HepG2 (cell line): Measurements from ENCODE around the gene CAPN13. TPM values are rescaled to one million over a fixed set of nuclear protein-coding genes. Genes with fewer than 3 reads are reported as not detected.

Experiments used
- CBX2 ChIP-seq, 2 experiments: fragments of 200-600 bp in 1 of 2; sonication (generic); formaldehyde crosslinking in 1 of 2; IDR thresholded peaks; 2 replicates each; pipeline versions ENCODE4 v1.7.0 to v1.8.1; 2018 to 2022; ENCODE audit warnings: low read depth in 2 of 2, low read length in 1 of 2, mild to moderate bottlenecking in 1 of 2, missing genetic modification reagents in 1 of 2
- DRAP1 ChIP-seq: IDR thresholded peaks from 2 replicates; pipeline ENCODE4 v1.6.1; 2016; ENCODE audit warnings: missing genetic modification reagents, missing compliant biosample characterization
- EZH2 ChIP-seq: conservative IDR thresholded peaks from 2 replicates; pipeline ENCODE4 v1.6.1; 2012; ENCODE audit warnings: mild to moderate bottlenecking, low read depth, low read length, moderate library complexity
- FOSL1 ChIP-seq: sonication (generic); formaldehyde crosslinking; IDR thresholded peaks from 2 replicates; pipeline ENCODE4 v1.9.0; 2021; ENCODE audit warnings: missing genetic modification reagents, borderline replicate concordance
- FOSL2 ChIP-seq: sonication (generic); formaldehyde crosslinking; IDR thresholded peaks from 2 replicates; pipeline ENCODE4 v1.4.0; 2020; ENCODE audit warnings: missing genetic modification reagents
- FOXP1 ChIP-seq, 2 experiments: fragments of 450-650 bp in 1 of 2; IDR thresholded peaks; 2 replicates each; pipeline ENCODE4 v1.6.1; 2017 to 2018; ENCODE audit warnings: antibody characterized with exemption in 1 of 2
- HOXA9 ChIP-seq: sonication (generic); formaldehyde crosslinking; IDR thresholded peaks from 2 replicates; pipeline ENCODE4 v1.8.1; 2022; ENCODE audit warnings: missing genetic modification reagents, mild to moderate bottlenecking, moderate library complexity, borderline replicate concordance
- IRF2 ChIP-seq: IDR thresholded peaks from 2 replicates; pipeline ENCODE4 v1.6.1; 2018; ENCODE audit warnings: missing genetic modification reagents, missing compliant biosample characterization
- KDM3A ChIP-seq: IDR thresholded peaks from 2 replicates; pipeline ENCODE4 v1.6.1; 2018; ENCODE audit warnings: low read depth, missing compliant biosample characterization
- MXD3 ChIP-seq: IDR thresholded peaks from 2 replicates; pipeline ENCODE4 v1.6.1; 2016; ENCODE audit warnings: mild to moderate bottlenecking, missing biosample characterization, missing genetic modification reagents
- SMAD3 ChIP-seq: sonication (generic); formaldehyde crosslinking; IDR thresholded peaks from 2 replicates; pipeline ENCODE4 v1.4.0; 2020; ENCODE audit warnings: missing genetic modification reagents
- SOX13 ChIP-seq, 3 experiments: fragments of 450-650 bp in 1 of 3; sonication (generic) in 1 of 3; formaldehyde crosslinking in 1 of 3; IDR thresholded peaks in 2 of 3; conservative IDR thresholded peaks in 1 of 3; 2 replicates each; pipeline versions ENCODE4 v1.5.0 to v1.6.1; 2016 to 2020; ENCODE audit warnings: antibody characterized with exemption in 1 of 3, mild to moderate bottlenecking in 1 of 3, missing compliant biosample characterization in 1 of 3, missing genetic modification reagents in 1 of 3, moderate library complexity in 1 of 3
- TGIF2 ChIP-seq: IDR thresholded peaks from 2 replicates; pipeline ENCODE4 v1.6.1; 2016; ENCODE audit warnings: control low read depth, missing compliant biosample characterization
- ZEB1 ChIP-seq: IDR thresholded peaks from 2 replicates; pipeline ENCODE4 v1.6.1; 2012; ENCODE audit warnings: mild to moderate bottlenecking, low read depth, inconsistent platforms; ENCODE audit not compliant: insufficient replicate concordance
- ZNF256 ChIP-seq: sonication (generic); formaldehyde crosslinking; conservative IDR thresholded peaks from 2 replicates; pipeline ENCODE4 v1.4.0; 2020; ENCODE audit warnings: missing genetic modification reagents
- ZNF317 ChIP-seq: sonication (generic); formaldehyde crosslinking; IDR thresholded peaks from 2 replicates; pipeline ENCODE4 v1.5.0; 2020; ENCODE audit warnings: mild to moderate bottlenecking, missing genetic modification reagents
- ZNF432 ChIP-seq: sonication (generic); formaldehyde crosslinking; IDR thresholded peaks from 2 replicates; pipeline ENCODE4 v1.5.0; 2020; ENCODE audit warnings: missing genetic modification reagents, mild to moderate bottlenecking, borderline replicate concordance
- ZNF556 ChIP-seq: sonication (generic); formaldehyde crosslinking; IDR thresholded peaks from 2 replicates; pipeline ENCODE4 v1.4.0; 2020; ENCODE audit warnings: mild to moderate bottlenecking, missing genetic modification reagents, borderline replicate concordance
- ZNF792 ChIP-seq: IDR thresholded peaks from 2 replicates; pipeline ENCODE4 v1.6.1; 2016
- ZSCAN9 ChIP-seq: IDR thresholded peaks from 2 replicates; pipeline ENCODE4 v1.6.1; 2016; ENCODE audit warnings: borderline replicate concordance
- polyA plus RNA-seq, 8 experiments: library from polyadenylated mRNA; depleted of rRNA in 3 of 8; stranded (reverse) in 7 of 8; unstranded in 1 of 8; fragments of >200 nt; fragmentation: Illumina TruSeq in 4 of 8; extraction: Trizol in 4 of 8; gene quantifications; 2 replicates each; pipeline versions ENCODE4 v1.2.1 to v1.2.3, GENCODE V29; 2011 to 2016; ENCODE audit warnings: low read depth in 4 of 8, missing spikeins in 1 of 8, mixed read lengths in 1 of 8; ENCODE audit not compliant: insufficient read depth in 1 of 8
- total RNA-seq, 5 experiments: library from RNA; depleted of rRNA; stranded (reverse); fragments of >200 nt; fragmentation: Illumina TruSeq; extraction: Trizol; gene quantifications; 2 replicates each; pipeline ENCODE4 v1.2.3, GENCODE V29; 2016; ENCODE audit warnings: low read depth in 1 of 5
- TF ChIP-seq, protein P1 (sequence below): sonication (generic); IDR thresholded peaks from 2 replicates; pipeline ENCODE4 v1.6.1; 2016; ENCODE audit warnings: low read depth, borderline replicate concordance
- TF ChIP-seq, protein P2 (sequence below), 2 experiments: fragments of 450-650 bp in 1 of 2; sonication (generic) in 1 of 2; formaldehyde crosslinking; IDR thresholded peaks; 2 replicates each; pipeline versions ENCODE4 v1.5.0 to v1.8.0; 2020 to 2022; ENCODE audit warnings: mild to moderate bottlenecking in 1 of 2, missing genetic modification reagents in 1 of 2
- TF ChIP-seq, protein P3 (sequence below): sonication (generic); formaldehyde crosslinking; IDR thresholded peaks from 2 replicates; pipeline ENCODE4 v1.5.0; 2020; ENCODE audit warnings: mild to moderate bottlenecking, missing genetic modification reagents, moderate library complexity
- TF ChIP-seq, protein P4 (sequence below): sonication (generic); formaldehyde crosslinking; IDR thresholded peaks from 2 replicates; pipeline ENCODE4 v1.5.1; 2020; ENCODE audit warnings: missing genetic modification reagents, mild to moderate bottlenecking, borderline replicate concordance

CAPN13 gene
- total and polyA plus RNA-seq, 2 of the 13 experiments (the other 11 are each of a cell fraction or from before 2014, with no cell fraction given), result not detected

DNA sequence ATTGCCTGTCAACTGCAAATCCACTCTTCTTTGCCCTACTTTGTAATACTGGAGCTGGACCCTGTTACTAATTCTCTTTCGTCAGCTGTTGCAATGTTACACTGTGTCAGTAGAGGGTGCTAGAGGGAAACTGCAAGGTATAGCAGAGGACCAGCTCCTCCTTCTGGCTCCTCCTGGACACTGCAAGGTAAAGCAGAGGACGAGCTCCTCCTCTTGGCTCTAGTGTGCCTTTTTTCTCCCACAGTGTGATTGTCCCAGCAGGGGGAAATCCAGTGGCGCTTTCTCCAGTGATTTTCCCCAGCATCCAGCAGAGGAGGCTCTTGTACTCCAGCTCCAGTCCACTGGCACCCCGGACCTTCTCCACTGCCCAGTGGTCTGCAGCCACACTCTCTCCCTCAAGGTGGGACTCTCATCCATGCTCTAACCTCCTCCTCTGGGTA, 95.6 kb downstream of the CAPN13 start (continued):
- TF ChIP-seq ZNF317, result peak; percentile 68; the same call in 1 of the 2 replicates
- TF ChIP-seq FOXP1 (IDR thresholded peaks at IDR 0.05), result no peak
- 0 out of 2 replicates have a peak, but pooled peaks have one; percentile 31 for TF ChIP-seq FOXP1 (CRISPR knock-in tag; IDR thresholded peaks at IDR 0.05)
- no peak for TF ChIP-seq TGIF2 (CRISPR knock-in tag)
- TF ChIP-seq EZH2, result no peak
- no peak for TF ChIP-seq ZNF792
- peak; percentile 89 for TF ChIP-seq IRF2 (CRISPR knock-in tag)
- no peak for TF ChIP-seq ZNF256 (CRISPR knock-in tag)
- no peak for TF ChIP-seq CBX2 (IDR thresholded peaks at IDR 0.05; ENCODE audit: low read depth, low read length)
- no peak for TF ChIP-seq CBX2 (CRISPR knock-in tag; IDR thresholded peaks at IDR 0.05; ENCODE audit: low read depth)
- TF ChIP-seq DRAP1, result peak; percentile 63; the same call in 1 of the 2 replicates
- TF ChIP-seq, protein P1, sequence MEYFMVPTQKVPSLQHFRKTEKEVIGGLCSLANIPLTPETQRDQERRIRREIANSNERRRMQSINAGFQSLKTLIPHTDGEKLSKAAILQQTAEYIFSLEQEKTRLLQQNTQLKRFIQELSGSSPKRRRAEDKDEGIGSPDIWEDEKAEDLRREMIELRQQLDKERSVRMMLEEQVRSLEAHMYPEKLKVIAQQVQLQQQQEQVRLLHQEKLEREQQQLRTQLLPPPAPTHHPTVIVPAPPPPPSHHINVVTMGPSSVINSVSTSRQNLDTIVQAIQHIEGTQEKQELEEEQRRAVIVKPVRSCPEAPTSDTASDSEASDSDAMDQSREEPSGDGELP, result peak; percentile 87
- no peak for TF ChIP-seq ZEB1
- peak; percentile 18; the same call in 1 of the 2 replicates for TF ChIP-seq ZNF556
- peak; percentile 35; the same call in 1 of the 2 replicates for TF ChIP-seq SOX13 (IDR thresholded peaks at IDR 0.05)
- TF ChIP-seq SOX13 (CRISPR knock-in tag; conservative IDR thresholded peaks at IDR 0.05 in 1 of 2, IDR thresholded peaks at IDR 0.05 in 1 of 2), result no peak
- no peak for TF ChIP-seq SMAD3 (CRISPR knock-in tag)
- TF ChIP-seq, protein P2, sequence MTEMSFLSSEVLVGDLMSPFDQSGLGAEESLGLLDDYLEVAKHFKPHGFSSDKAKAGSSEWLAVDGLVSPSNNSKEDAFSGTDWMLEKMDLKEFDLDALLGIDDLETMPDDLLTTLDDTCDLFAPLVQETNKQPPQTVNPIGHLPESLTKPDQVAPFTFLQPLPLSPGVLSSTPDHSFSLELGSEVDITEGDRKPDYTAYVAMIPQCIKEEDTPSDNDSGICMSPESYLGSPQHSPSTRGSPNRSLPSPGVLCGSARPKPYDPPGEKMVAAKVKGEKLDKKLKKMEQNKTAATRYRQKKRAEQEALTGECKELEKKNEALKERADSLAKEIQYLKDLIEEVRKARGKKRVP (CRISPR knock-in tag; IDR thresholded peaks at IDR 0.05), result peak in 1 of 2 experiments; percentile 81; a peak in 2 of 4 replicates
- peak; percentile 53 for TF ChIP-seq FOSL2 (CRISPR knock-in tag)
- peak; percentile 70; the same call in 1 of the 2 replicates for TF ChIP-seq KDM3A (CRISPR knock-in tag)
- TF ChIP-seq MXD3 (CRISPR knock-in tag), result no peak
- TF ChIP-seq ZSCAN9, result 0 out of 2 replicates have a peak, but pooled peaks have one; percentile 59
- TF ChIP-seq FOSL1 (CRISPR knock-in tag), result no peak
- TF ChIP-seq ZNF432 (CRISPR knock-in tag), result no peak
- no peak for TF ChIP-seq HOXA9
- TF ChIP-seq, protein P3, sequence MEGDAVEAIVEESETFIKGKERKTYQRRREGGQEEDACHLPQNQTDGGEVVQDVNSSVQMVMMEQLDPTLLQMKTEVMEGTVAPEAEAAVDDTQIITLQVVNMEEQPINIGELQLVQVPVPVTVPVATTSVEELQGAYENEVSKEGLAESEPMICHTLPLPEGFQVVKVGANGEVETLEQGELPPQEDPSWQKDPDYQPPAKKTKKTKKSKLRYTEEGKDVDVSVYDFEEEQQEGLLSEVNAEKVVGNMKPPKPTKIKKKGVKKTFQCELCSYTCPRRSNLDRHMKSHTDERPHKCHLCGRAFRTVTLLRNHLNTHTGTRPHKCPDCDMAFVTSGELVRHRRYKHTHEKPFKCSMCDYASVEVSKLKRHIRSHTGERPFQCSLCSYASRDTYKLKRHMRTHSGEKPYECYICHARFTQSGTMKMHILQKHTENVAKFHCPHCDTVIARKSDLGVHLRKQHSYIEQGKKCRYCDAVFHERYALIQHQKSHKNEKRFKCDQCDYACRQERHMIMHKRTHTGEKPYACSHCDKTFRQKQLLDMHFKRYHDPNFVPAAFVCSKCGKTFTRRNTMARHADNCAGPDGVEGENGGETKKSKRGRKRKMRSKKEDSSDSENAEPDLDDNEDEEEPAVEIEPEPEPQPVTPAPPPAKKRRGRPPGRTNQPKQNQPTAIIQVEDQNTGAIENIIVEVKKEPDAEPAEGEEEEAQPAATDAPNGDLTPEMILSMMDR (CRISPR knock-in tag), result peak; percentile 99
- TF ChIP-seq, protein P4, sequence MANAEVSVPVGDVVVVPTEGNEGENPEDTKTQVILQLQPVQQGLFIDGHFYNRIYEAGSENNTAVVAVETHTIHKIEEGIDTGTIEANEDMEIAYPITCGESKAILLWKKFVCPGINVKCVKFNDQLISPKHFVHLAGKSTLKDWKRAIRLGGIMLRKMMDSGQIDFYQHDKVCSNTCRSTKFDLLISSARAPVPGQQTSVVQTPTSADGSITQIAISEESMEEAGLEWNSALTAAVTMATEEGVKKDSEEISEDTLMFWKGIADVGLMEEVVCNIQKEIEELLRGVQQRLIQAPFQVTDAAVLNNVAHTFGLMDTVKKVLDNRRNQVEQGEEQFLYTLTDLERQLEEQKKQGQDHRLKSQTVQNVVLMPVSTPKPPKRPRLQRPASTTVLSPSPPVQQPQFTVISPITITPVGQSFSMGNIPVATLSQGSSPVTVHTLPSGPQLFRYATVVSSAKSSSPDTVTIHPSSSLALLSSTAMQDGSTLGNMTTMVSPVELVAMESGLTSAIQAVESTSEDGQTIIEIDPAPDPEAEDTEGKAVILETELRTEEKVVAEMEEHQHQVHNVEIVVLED (CRISPR knock-in tag), result no peak
